ENCODE measurements around the gene OXT.
"Not testable (repeated sequence)": the region's sequence is repeated elsewhere in the genome, so short reads cannot be mapped to it uniquely, and the experiment has no call there.

The OXT gene

GRCh38 chr20:3047486-3048419 lies 23.7 kb upstream of the OXT start:
- DNase-seq (ENCODE audit: low read depth, low spot score), result no peak

- DNase-seq (ENCODE audit: low read depth, low spot score), result no peak
Observed at GRCh38 chr20:3051385-3052019, 19.9 kb upstream of the OXT start.

- DNase-seq (ENCODE audit: low read depth, low spot score), result no peak
Observed at GRCh38 chr20:3059489-3059888, 11.9 kb upstream of the OXT start.

GRCh38 chr20:3064119-3064518 lies 7.3 kb upstream of the OXT start:
- DNase-seq (ENCODE audit: low read depth, low spot score), result not testable (repeated sequence)

GRCh38 chr20:3067139-3068014 lies 4.0 kb upstream of the OXT start:
- DNase-seq (ENCODE audit: low read depth, low spot score), result no peak

GRCh38 chr20:3068075-3068474 lies 3.3 kb upstream of the OXT start:
- no peak for DNase-seq (ENCODE audit: low read depth, low spot score)

- no peak for DNase-seq (ENCODE audit: low read depth, low spot score)
Observed at GRCh38 chr20:3068986-3069900, 2.2 kb upstream of the OXT start.

- no peak for DNase-seq (ENCODE audit: low read depth, low spot score)
Observed at GRCh38 chr20:3070725-3071124, 695 bp upstream of the OXT start.

GRCh38 chr20:3071266-3071609 lies 182 bp upstream of the OXT start:
- DNase-seq (ENCODE audit: low read depth, low spot score), result no peak

- no peak for DNase-seq (ENCODE audit: low read depth, low spot score)
Observed at GRCh38 chr20:3072530-3073250, 1.3 kb downstream of the OXT start.

GRCh38 chr20:3073251-3073643 lies 1.8 kb downstream of the OXT start:
- DNase-seq (ENCODE audit: low read depth, low spot score), result not testable (repeated sequence)

GRCh38 chr20:3074812-3075211 lies 3.4 kb downstream of the OXT start:
- no peak for DNase-seq (ENCODE audit: low read depth, low spot score)

GRCh38 chr20:3075315-3075714 lies 3.9 kb downstream of the OXT start:
- DNase-seq (ENCODE audit: low read depth, low spot score), result not testable (repeated sequence)

- no peak for DNase-seq (ENCODE audit: low read depth, low spot score)
Observed at GRCh38 chr20:3077618-3078134, 6.3 kb downstream of the OXT start.

- DNase-seq (ENCODE audit: low read depth, low spot score), result no peak
Observed at GRCh38 chr20:3080939-3081388, 9.5 kb downstream of the OXT start.

- no peak for DNase-seq (ENCODE audit: low read depth, low spot score)
Observed at GRCh38 chr20:3081641-3082040, 10.2 kb downstream of the OXT start.

- DNase-seq (ENCODE audit: low read depth, low spot score), result no peak
Observed at GRCh38 chr20:3082306-3082951, 11.0 kb downstream of the OXT start.

- DNase-seq (ENCODE audit: low read depth, low spot score), result no peak
Observed at GRCh38 chr20:3082955-3083952, 11.8 kb downstream of the OXT start.

Measured in ELF-1 (cell line).